ENCODE measurements around the gene ZDHHC8.
"Not testable (repeated sequence)": the region's sequence is repeated elsewhere in the genome, so short reads cannot be mapped to it uniquely, and the experiment has no call there.

ZDHHC8 gene

DNA sequence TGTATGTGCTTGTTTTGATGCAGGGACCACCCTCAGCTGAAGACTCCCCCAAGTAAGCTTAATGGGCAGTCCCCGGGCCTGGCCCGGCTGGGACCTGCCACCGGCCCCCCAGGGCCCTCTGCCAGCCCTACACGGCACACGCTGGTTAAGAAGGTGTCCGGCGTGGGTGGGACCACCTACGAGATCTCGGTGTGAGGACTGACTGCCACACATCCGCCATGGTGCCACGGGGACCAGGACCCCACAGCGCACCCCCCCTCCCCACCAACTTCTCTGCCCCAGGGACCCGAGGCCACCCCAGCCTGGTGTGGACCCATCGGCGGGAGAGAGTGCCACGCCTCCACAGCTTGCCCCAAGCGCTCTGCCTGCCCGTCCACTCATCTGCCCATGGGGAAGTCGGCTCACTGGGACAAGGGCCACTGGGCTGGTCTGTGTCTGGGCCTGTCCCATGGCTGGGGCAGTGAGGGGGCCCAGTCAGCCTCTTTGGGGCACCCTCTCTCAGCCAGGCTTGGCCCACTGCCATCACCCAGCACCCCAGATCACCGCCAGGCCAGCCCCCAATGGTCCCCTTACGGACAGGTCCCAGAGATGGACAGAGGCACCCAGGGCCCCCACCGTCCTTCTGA is 13.7 kb downstream of the ZDHHC8 start:
- DNase-seq: no peak

DNA sequence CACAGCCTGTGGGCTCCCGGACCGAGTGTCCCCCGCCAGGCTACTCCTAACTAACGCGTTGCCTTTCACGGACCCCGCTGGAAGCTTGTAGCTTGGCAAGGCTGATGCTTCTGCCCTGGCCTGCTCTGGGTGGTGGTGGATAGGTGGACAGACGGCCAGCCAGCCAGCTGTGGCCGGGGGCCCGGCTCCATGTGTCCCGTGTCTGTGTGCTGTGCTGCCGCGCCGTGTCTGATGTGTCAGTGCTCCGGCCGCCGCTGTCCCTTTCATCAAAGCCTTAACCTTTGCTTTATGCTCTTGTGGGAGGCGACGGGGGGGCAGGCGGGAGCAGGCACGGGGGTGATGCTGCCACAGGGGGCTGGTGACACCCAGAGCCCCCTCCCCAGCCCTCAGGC is 14.2 kb downstream of the ZDHHC8 start:
- DNase-seq: no peak

DNA sequence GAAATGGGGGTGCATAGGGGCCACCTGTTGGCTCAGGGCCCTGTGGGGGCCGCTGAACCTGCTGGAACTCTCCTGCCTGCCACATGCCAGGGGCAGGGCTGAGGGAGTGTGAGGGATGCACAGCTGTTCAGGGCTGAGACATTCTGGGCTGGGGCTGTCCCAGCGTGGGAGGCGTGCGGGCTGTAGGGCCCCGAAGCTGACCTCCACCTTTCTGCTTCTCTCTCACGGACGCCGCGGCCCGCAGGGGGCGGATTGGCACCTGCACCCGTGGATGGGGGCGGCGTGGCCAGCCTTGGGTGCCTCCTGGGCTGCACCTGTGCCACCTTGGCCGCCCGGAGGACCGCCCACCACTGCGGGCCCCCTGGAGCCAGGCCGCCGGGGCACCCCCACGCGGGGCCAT is 15.2 kb downstream of the ZDHHC8 start:
- DNase-seq: no peak

DNA sequence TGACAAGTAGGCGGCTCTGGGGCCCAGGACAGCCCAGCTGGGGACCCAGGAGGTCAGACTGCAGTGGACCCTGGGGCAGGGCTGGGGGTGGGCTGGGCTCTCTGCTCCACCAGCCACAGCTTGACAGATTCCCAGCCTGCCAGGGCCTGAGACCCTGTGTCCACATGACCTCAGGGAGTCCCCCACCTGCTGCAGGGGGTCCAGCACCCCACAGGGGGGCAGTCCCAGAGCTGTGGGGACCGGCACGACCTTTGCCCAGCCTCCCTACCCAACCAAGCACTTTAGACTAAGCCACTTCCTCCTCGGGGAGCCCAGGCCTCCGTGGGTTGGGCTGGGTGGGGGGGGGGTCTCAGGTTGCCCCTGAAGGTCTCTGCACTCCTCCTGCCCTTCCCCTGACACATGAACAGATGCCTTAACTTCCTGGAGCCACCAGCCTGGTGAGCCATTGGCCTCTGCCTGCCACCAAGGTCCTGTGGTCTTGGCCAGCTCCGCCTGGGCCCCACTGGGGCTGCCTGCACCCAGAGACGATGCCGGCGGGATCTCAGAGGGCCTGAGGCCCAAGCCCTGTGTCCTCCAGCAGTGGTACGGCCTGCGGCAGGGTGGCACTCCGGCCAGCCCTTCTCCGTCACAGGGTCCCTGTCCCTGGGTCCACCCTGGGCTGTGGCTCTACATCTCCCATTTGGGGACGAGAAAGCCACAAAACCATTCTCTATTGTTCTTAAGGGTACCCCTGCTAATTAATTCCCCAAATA is 15.8 kb downstream of the ZDHHC8 start:
- no peak for DNase-seq

GRCh38 chr22:20148414-20148813 is 16.8 kb downstream of the ZDHHC8 start:
- DNase-seq: no peak

DNA sequence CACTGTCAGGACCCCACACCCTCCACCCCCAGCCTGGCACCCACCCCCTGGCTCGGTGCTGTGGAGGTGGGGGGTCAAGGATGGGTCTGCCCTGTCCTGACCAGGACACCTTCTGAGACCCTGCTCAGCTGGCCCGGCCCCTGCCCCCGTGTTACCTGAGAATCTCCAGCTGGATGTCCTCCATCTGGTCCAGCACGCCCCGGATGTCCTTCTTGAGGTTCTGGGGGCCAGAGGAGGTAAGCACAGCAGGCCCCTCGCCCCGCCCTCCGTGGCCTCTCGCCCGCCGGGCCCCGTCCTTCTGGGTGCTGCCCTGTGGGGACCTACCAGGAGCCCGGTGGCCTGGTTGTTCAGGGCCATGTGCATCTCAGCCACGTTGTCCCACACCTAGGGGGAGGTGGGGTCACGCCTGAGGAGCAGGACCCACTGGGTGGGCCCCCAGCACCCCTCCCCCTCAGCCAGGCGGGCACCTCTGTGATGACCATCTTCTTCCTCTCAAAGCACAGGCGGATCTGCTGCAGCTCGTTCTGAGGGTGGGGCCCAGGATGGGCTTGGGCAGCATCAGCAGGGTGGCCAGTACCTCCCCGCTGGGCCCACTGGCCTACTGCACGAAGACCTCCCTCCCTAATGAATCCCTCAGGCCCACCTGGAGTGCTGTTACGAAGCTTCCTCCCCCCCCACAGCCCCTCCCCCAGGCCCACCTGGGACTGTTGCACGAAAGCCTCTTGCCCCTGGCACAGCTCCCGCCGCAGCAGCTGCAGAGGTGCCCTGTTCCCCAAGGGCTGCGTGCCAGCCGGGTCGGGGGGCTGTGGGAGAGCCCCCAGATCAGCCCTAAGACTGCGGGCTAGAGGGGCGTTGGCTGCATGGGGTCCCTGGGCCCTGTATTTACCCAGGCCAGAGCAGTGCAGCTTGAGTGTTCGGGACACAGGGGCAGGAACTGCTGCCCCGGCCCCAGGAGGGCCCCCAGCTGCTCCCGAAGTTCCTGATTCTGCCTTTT is 17.9 kb downstream of the ZDHHC8 start:
- DNase-seq: no peak

DNA sequence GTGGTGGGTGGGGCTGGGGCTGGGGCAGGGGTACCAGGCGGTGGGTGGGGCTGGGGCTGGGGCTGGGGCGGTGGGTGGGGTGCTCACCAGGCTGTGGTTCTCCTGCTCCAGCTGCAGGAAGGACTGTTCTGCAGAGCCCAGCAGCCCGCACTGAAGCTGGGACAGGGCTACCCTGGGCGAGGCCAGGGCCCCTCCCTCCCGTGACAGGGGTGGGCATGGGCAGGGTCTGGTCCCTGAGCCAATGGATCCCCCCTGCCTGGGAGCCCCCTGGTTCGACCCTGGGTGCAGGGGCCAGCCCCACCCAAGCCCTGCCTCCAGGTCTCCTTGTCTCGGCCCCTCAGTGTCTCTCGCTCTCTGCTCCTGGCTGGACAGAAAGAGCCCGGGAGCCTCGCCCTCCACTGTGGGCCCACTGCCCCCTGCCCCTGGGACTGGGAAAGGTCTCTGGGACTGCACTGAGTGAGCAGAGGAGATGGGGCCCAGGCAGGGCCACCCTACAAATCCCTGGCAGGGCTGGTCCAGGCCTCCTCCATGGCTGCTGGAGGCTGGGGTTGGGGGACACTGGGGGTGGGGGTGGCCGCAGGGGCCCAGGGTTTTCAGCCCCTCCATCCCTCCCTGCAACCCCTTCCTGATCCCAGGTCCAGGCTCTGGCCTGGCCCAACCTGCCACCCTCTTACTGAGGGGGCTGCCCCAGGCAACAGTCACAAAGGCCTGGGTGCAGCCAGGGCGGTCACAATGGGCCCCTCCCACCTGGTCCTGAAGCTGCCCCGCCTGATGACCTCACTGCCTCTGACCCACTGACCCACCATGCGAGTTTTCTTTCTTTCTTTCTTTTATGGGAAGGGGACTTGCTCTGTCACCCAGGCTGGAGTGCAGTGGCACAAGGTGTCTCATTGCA is 19.0 kb downstream of the ZDHHC8 start, which contains the start of gene CCDC188:
Gene CCDC188, minus strand, starts transcription at position 675 of the 895 bp plus-strand sequence. Its CDS starts 69 bp downstream, at position 606.
- no peak for DNase-seq

- DNase-seq: no peak
Observed at GRCh38 chr22:20151276-20151588, 19.6 kb downstream of the ZDHHC8 start.

DNA sequence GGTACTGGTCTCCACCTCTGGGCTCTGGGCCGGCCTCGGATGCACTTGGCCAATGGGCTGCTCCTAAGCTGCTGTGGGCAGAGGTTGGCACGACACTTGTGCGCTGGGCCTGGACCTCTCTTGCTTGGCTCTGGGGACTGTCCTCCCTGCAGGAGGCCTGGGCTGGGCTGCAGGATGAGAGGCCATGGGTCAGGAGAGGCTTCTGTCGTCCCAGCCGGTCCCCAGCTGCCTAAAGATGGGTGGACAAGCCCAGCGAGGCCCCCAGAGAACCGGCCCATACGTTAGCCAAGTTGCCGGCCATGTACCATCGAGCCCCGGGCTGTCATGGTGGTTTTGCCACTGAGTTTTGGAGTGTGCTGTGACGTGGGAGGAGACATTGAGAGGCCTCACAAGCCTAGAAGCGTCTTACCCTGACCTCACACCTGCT is 20.9 kb downstream of the ZDHHC8 start:
- DNase-seq: no peak

DNA sequence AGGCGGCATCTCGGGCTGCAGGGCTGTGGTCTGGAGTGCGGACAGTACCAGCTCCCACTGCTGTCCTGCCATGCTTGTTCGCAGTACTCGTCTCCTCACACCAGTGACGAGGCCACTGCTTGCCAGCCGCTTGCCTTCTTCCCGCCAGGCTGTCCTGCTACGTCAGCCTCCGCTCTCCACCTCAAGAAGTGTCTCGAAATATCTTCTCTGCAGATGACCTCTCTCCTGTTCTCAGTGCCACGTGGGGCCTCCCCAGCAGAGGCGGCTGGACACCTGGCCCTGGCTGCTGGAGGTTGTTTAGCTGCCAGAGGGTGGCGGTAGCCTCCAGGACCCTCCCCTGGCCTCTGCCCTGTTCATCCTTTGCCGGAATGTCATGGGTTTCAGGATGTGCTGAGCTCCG is 22.3 kb downstream of the ZDHHC8 start:
- DNase-seq: no peak

DNA sequence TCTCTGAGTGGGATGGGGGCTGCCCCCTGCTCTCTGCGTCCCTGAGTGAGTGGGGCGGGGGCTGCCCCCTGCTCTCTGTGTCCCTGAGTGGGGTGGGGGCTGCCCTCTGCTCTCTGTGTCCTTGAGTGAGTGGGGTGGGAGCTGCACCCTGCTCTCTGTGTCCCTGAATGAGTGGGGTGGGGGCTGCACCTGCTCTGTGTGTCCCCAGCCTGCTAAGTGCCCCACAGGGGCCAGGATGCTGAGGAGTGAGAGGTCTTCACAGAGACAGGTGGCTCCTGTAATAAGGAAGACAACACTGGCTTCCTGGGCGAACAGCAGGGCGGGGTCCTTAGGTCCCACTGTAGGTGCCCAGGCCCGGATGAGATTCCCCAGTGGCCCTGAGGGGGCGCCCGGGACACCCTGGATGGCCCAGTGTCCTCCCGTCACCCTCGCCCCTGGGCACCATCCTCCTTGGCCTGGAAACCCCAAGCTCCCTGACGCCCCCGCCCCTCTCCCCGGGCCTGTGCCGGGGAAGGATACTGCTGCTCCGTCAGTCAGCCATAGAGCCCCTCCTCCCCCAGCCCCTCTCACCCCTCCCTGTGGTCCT is 23.1 kb downstream of the ZDHHC8 start:
- no peak for DNase-seq

- DNase-seq: no peak
Observed at GRCh38 chr22:20155330-20156041, 23.9 kb downstream of the ZDHHC8 start.

DNA sequence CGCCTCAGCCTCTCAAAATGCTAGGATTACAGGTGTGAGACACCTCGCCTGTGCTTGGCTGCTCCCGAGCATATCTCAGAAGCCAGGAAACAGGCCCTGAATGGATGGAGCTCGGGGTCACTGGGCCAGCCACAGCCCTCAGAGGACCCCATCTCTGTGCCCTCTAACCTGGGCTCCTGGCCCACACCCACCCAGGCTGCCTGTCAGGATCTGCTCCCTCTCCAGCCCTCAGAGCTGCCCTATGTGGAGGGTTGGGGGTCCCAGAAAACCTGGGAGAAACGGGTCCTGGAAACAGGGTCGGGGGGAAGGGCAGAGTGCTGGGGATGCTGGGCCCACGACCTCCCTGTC is 24.4 kb downstream of the ZDHHC8 start:
- DNase-seq: no peak

- DNase-seq: peak; percentile 94
Observed at GRCh38 chr22:20156611-20157429, 25.2 kb downstream of the ZDHHC8 start.

GRCh38 chr22:20157430-20158183 is 26.0 kb downstream of the ZDHHC8 start:
- DNase-seq: no peak

GRCh38 chr22:20158391-20159036 is 26.9 kb downstream of the ZDHHC8 start:
- no peak for DNase-seq

- DNase-seq: no peak
Observed at GRCh38 chr22:20159076-20159475, 27.5 kb downstream of the ZDHHC8 start.

DNA sequence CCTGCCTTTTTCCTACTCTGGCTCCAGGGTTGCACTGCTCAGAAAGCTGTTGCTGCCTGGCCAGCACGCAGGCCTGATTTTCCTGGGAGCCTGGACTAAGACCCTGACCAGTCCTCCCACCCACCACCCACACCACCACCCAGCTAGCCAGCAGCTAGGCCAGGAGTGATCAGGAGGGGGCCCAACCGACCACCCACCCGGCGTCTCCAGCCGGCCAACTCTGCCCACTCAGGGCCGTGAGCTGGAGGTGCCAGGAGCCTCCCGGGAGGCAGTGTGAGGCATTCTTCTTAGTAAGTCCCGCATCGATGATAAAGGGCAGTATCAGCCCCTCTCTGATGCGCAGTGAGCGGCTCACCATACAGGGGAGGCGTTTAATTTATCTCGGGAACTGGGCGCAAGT is 27.9 kb downstream of the ZDHHC8 start:
- DNase-seq: not testable (repeated sequence)

GRCh38 chr22:20160041-20160440 is 28.4 kb downstream of the ZDHHC8 start:
- no peak for DNase-seq
